Measurements from ENCODE around the gene SFXN1. TPM values are rescaled to one million over a fixed set of nuclear protein-coding genes. Genes with fewer than 3 reads are reported as not detected.

SFXN1 gene
- total RNA-seq, 1 donor from 2014 or later = 181 TPM

- H3K4me1 Mint-ChIP-seq = peaks cover 18% of the 10 kb centered on the region
Measured at GRCh38 chr5:175538576-175538975, 60.2 kb downstream of the SFXN1 start.

GRCh38 chr5:175539936-175540335 is 61.6 kb downstream of the SFXN1 start:
- Histone ChIP-seq H3K27ac (no peak overlapping the region), H4K20me1 (ENCODE audit: low read depth) (no peaks in the 10 kb centered on the region), H2AFZ (replicated peaks) (no peak overlapping the region), H3K4me3 (no peak overlapping the region), H3K27me3 (no peaks in the 10 kb centered on the region), H3K9ac (no peak overlapping the region), H3K4me1 (peaks cover 8% of the 10 kb centered on the region), H3K79me2 (ENCODE audit: low read depth) (no peaks in the 10 kb centered on the region), H3F3A (ENCODE audit: low read depth) (no peaks in the 10 kb centered on the region), H3K9me3 (ENCODE audit: low read depth) (no peaks in the 10 kb centered on the region), H3K36me3 (no peaks in the 10 kb centered on the region), H3K4me2 (no peak overlapping the region)
- no peak overlapping the region for H3K4me3 Mint-ChIP-seq
- H3K4me1 Mint-ChIP-seq = peaks cover 10% of the 10 kb centered on the region
- H3K36me3 Mint-ChIP-seq = no peaks in the 10 kb centered on the region
- no peak overlapping the region for H3K27ac Mint-ChIP-seq
- no peaks in the 10 kb centered on the region for H3K9me3 Mint-ChIP-seq
- DNase-seq (ENCODE audit: low spot score) = no peak
- H3K27me3 Mint-ChIP-seq (ENCODE audit: insufficient read depth, low read depth) = peaks cover 3% of the 10 kb centered on the region
- no peak for TF ChIP-seq EZH2 (IDR thresholded peaks at IDR 0.05)
- TF ChIP-seq CTCF (IDR thresholded peaks at IDR 0.05) = peak; percentile 21
- no peak for TF ChIP-seq EZH2phosphoT487 (IDR thresholded peaks at IDR 0.05)

More at GRCh38 chr5:175538576-175538975, 60.2 kb downstream of the SFXN1 start:
- Histone ChIP-seq H3K9me3 (ENCODE audit: low read depth) (no peaks in the 10 kb centered on the region), H2AFZ (replicated peaks) (no peak overlapping the region), H3F3A (ENCODE audit: low read depth) (peaks cover 3% of the 10 kb centered on the region), H3K4me2 (no peak overlapping the region), H3K79me2 (ENCODE audit: low read depth) (no peaks in the 10 kb centered on the region), H3K4me1 (peaks cover 8% of the 10 kb centered on the region), H3K27me3 (no peaks in the 10 kb centered on the region), H4K20me1 (ENCODE audit: low read depth) (no peaks in the 10 kb centered on the region), H3K4me3 (no peak overlapping the region), H3K27ac (no peak overlapping the region), H3K9ac (no peak overlapping the region), H3K36me3 (no peaks in the 10 kb centered on the region)
- Mint-ChIP-seq H3K9me3 (no peaks in the 10 kb centered on the region), H3K27me3 (ENCODE audit: insufficient read depth, low read depth) (peaks cover 3% of the 10 kb centered on the region), H3K36me3 (no peaks in the 10 kb centered on the region), H3K27ac (no peak overlapping the region), H3K4me3 (no peak overlapping the region)
- no peak for DNase-seq (ENCODE audit: low spot score)
- TF ChIP-seq EZH2phosphoT487 (IDR thresholded peaks at IDR 0.05) = no peak
- TF ChIP-seq EZH2 (IDR thresholded peaks at IDR 0.05) = no peak
- TF ChIP-seq CTCF (IDR thresholded peaks at IDR 0.05) = no peak

GRCh38 chr5:175541264-175541663 is 62.9 kb downstream of the SFXN1 start:
- Histone ChIP-seq H3K9me3 (ENCODE audit: low read depth) (no peaks in the 10 kb centered on the region), H3F3A (ENCODE audit: low read depth) (peaks cover 4% of the 10 kb centered on the region), H3K4me1 (peaks cover 8% of the 10 kb centered on the region), H3K27ac (no peak overlapping the region), H3K9ac (no peak overlapping the region), H3K4me2 (no peak overlapping the region), H4K20me1 (ENCODE audit: low read depth) (no peaks in the 10 kb centered on the region), H3K36me3 (no peaks in the 10 kb centered on the region), H3K79me2 (ENCODE audit: low read depth) (no peaks in the 10 kb centered on the region), H3K4me3 (no peak overlapping the region), H2AFZ (replicated peaks) (no peak overlapping the region), H3K27me3 (no peaks in the 10 kb centered on the region)
- no peak for DNase-seq (ENCODE audit: low spot score)
- Mint-ChIP-seq H3K9me3 (no peaks in the 10 kb centered on the region), H3K4me1 (peaks cover 10% of the 10 kb centered on the region), H3K36me3 (no peaks in the 10 kb centered on the region), H3K27ac (no peak overlapping the region), H3K27me3 (ENCODE audit: insufficient read depth, low read depth) (peaks cover 3% of the 10 kb centered on the region), H3K4me3 (no peak overlapping the region)
- TF ChIP-seq EZH2phosphoT487 (IDR thresholded peaks at IDR 0.05) = no peak
- no peak for TF ChIP-seq EZH2 (IDR thresholded peaks at IDR 0.05)
- TF ChIP-seq CTCF (IDR thresholded peaks at IDR 0.05) = no peak

All from neural progenitor cell (in vitro differentiated cells).